Peyer's patch (tissue), 4 donors: ENCODE data around the gene CTNNBL1.

ENCODE experiments used
- CTCF ChIP-seq, 6 experiments: fragments of 450-650 bp in 4 of 6; fragments of 200-600 bp in 2 of 6; sonication (generic) in 1 of 6; IDR thresholded peaks; one replicate each; pipeline ENCODE4 v1.5.1; 2017 to 2019; ENCODE audit warnings: antibody characterized with exemption in 6 of 6, mild to moderate bottlenecking in 3 of 6, moderate library complexity in 1 of 6
- POLR2A ChIP-seq, 2 donors: fragments of 450-650 bp; IDR thresholded peaks; one replicate each; pipeline ENCODE4 v1.5.1; 2017; ENCODE audit warnings: antibody characterized with exemption in 2 of 2, mild to moderate bottlenecking in 2 of 2, moderate library complexity in 2 of 2

GRCh38 chr20:37776049-37776448, 82.2 kb downstream of the CTNNBL1 start:
- no peak for TF ChIP-seq CTCF (IDR thresholded peaks at IDR 0.05)
- TF ChIP-seq POLR2A (IDR thresholded peaks at IDR 0.05), result no peak
